Measurements from ENCODE around the gene FILIP1.

DNA sequence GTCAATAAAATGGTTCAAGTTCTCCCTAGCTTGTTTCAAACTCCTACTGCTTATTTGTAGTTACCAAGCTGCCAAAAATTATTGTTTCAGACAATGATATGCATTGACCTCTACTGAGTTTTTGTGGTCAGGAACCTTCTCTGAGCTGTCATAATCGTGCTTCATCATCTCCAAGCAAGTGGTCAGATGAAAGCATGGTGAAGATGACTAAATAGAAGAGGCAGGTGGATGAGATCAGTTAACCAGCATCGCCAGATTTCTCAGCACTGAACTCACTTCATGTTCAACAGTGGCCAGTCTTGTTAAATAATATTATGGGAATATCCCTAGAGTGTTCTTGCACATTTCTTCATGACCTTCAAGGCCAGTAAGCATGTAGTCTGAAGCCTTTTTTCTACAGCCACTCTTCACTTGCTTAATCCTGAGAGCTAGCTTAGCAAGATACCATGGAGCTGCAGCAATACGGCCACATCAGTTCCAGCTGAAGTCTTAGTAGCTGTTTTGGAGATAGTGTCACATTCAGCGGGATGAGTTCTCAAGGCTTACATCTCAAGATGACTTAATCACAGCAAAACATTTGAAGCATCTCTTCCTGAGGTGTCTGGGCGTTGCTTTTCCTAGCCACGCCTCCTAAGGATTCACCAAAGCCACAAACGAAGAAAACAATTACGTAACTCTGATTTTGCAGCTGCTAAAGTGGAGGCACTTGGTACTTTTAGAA, 107.4 kb downstream of the FILIP1 start:
- TF ChIP-seq, protein P1, sequence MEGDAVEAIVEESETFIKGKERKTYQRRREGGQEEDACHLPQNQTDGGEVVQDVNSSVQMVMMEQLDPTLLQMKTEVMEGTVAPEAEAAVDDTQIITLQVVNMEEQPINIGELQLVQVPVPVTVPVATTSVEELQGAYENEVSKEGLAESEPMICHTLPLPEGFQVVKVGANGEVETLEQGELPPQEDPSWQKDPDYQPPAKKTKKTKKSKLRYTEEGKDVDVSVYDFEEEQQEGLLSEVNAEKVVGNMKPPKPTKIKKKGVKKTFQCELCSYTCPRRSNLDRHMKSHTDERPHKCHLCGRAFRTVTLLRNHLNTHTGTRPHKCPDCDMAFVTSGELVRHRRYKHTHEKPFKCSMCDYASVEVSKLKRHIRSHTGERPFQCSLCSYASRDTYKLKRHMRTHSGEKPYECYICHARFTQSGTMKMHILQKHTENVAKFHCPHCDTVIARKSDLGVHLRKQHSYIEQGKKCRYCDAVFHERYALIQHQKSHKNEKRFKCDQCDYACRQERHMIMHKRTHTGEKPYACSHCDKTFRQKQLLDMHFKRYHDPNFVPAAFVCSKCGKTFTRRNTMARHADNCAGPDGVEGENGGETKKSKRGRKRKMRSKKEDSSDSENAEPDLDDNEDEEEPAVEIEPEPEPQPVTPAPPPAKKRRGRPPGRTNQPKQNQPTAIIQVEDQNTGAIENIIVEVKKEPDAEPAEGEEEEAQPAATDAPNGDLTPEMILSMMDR (IDR thresholded peaks at IDR 0.05; ENCODE audit: low read depth, low read length): no peak
- TF ChIP-seq EZH2phosphoT487 (IDR thresholded peaks at IDR 0.05; ENCODE audit: low read depth): no peak

Measured in OCI-LY3 (cell line).